Measurements from ENCODE around the gene TSPY9.
"Not testable (repeated sequence)": the region's sequence is repeated elsewhere in the genome, so short reads cannot be mapped to it uniquely, and the experiment has no call there.

The TSPY9 gene, protein sequence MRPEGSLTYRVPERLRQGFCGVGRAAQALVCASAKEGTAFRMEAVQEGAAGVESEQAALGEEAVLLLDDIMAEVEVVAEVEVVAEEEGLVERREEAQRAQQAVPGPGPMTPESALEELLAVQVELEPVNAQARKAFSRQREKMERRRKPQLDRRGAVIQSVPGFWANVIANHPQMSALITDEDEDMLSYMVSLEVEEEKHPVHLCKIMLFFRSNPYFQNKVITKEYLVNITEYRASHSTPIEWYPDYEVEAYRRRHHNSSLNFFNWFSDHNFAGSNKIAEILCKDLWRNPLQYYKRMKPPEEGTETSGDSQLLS

DNA sequence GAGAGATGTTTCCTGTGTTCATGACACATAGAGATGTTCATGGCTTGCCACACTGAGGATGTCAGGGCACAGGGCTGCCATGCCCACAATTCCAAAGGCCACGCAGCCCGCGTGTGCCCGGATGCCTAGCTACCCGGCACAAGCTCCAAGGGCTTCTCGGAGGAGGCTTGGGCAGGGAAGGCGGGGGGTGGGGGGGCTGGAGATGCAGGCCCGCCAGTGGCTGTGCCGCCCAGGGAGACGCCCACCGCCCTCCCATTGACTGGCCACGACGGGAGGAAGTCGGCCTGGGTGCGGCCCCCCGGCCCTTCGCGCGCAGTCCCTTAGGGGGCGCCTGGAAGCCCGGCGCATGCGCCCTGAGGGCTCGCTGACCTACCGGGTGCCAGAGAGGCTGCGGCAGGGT, at the start of gene TSPY9:
TSS of gene TSPY9 (plus strand) at position 301 of the 400 bp plus-strand sequence. CDS start at position 347, 46 bp downstream.
- DNase-seq: not testable (repeated sequence)

DNA sequence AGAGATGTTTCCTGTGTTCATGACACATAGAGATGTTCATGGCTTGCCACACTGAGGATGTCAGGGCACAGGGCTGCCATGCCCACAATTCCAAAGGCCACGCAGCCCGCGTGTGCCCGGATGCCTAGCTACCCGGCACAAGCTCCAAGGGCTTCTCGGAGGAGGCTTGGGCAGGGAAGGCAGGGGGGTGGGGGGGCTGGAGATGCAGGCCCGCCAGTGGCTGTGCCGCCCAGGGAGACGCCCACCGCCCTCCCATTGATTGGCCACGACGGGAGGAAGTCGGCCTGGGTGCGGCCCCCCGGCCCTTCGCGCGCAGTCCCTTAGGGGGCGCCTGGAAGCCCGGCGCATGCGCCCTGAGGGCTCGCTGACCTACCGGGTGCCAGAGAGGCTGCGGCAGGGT, 20.4 kb upstream of the TSPY9 start, which contains the start of gene TSPY1:
TSS of gene TSPY1 (plus strand) at position 301 of the 400 bp plus-strand sequence. CDS start at position 347, 46 bp downstream.
- not testable (repeated sequence) for DNase-seq

DNA sequence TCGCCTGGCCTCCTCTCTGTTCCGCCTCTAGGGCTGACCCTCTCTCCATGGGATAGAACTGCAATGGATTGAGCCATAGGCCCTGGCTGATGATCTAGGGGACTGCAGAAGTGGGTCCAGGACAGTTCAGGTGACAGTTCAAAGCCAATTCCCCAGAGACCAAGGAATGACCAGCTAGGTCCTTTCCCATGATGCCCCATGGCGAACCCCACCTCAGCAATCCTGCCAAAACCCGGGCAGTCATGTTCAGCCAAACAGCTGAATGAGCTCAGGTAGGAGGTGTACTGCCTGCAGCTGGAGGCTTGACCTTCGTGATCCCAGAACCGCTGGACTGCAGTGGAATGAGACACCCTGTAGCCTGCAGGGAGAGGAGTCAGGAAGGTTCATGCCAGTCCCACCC, 17.3 kb downstream of the TSPY9 start:
- not testable (repeated sequence) for DNase-seq

DNA sequence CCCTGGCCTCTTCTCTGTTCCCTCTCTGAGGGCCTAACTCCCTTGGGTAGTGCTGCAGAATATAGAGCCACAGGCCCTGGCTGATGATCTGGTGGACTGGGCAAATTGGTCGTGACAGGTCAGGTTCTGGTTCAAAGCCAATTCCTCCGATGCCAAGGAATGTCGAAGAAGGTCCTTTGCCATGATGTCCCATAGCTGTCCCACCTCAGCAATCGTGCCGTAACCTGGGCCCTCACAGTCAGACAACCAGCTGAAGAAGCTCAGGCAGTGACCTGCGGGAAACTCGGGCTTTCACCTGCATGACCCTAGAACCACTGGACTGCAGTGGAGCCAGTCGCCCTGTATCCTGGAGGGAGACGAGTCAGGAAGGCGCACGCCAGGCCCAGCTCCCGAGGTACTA, 29.2 kb downstream of the TSPY9 start:
- not testable (repeated sequence) for DNase-seq

DNA sequence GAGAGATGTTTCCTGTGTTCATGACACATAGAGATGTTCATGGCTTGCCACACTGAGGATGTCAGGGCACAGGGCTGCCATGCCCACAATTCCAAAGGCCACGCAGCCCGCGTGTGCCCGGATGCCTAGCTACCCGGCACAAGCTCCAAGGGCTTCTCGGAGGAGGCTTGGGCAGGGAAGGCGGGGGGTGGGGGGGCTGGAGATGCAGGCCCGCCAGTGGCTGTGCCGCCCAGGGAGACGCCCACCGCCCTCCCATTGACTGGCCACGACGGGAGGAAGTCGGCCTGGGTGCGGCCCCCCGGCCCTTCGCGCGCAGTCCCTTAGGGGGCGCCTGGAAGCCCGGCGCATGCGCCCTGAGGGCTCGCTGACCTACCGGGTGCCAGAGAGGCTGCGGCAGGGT, 40.5 kb downstream of the TSPY9 start, which contains the start of gene TSPY10:
TSS of gene TSPY10 (plus strand) at position 301 of the 400 bp plus-strand sequence. CDS start at position 347, 46 bp downstream.
- DNase-seq: not testable (repeated sequence)
